Hepatocyte (in vitro differentiated cells): ENCODE results near the gene ADGRA1. TPM values are rescaled to one million over a fixed set of nuclear protein-coding genes. Genes with fewer than 3 reads are reported as not detected.

Experiments used
- DNase-seq: peaks from one replicate; pipeline ENCODE4 v3.0.0-alpha.2; 2016; ENCODE audit warnings: low spot score
- H2AFZ ChIP-seq: fragments of 200-600 bp; sonication (generic); 2 replicates; pipeline ENCODE4 v1.6.0; 2016; ENCODE audit warnings: antibody characterized with exemption, mild to moderate bottlenecking
- H3K27ac ChIP-seq: fragments of 200-600 bp; sonication (generic); 2 replicates; pipeline ENCODE4 v1.5.1; 2016; ENCODE audit warnings: mild to moderate bottlenecking
- H3K27me3 ChIP-seq: fragments of 200-600 bp; sonication (generic); 2 replicates; pipeline ENCODE4 v1.6.1; 2016
- H3K36me3 ChIP-seq: fragments of 200-600 bp; sonication (generic); replicated peaks from 2 replicates; pipeline ENCODE4 v1.5.1; 2016; ENCODE audit warnings: low read depth; ENCODE audit not compliant: insufficient read depth
- H3K4me1 ChIP-seq: fragments of 200-600 bp; sonication (generic); 2 replicates; pipeline ENCODE4 v1.5.1; 2016; ENCODE audit warnings: mild to moderate bottlenecking, moderate library complexity; ENCODE audit not compliant: insufficient read depth
- H3K4me2 ChIP-seq: fragments of 200-600 bp; sonication (generic); 2 replicates; pipeline ENCODE4 v1.6.0; 2016
- H3K4me3 ChIP-seq: fragments of 200-600 bp; sonication (generic); 2 replicates; pipeline ENCODE4 v1.5.1; 2016; ENCODE audit warnings: mild to moderate bottlenecking
- H3K79me2 ChIP-seq: fragments of 200-600 bp; sonication (generic); 2 replicates; pipeline ENCODE4 v1.6.0; 2017; ENCODE audit warnings: mild to moderate bottlenecking
- H3K9me2 ChIP-seq: fragments of 200-600 bp; sonication (generic); replicated peaks from 2 replicates; pipeline ENCODE4 v1.6.0; 2017; ENCODE audit warnings: mild to moderate bottlenecking; ENCODE audit not compliant: insufficient read depth
- H3K9me3 ChIP-seq: fragments of 200-600 bp; sonication (generic); 2 replicates; pipeline ENCODE4 v1.5.1; 2016; ENCODE audit warnings: low read depth, mild to moderate bottlenecking
- H4K20me1 ChIP-seq: fragments of 200-600 bp; sonication (generic); 2 replicates; pipeline ENCODE4 v1.6.0; 2016; ENCODE audit warnings: mild to moderate bottlenecking; ENCODE audit not compliant: insufficient read depth, poor library complexity, severe bottlenecking
- CTCF ChIP-seq: fragments of 200-600 bp; sonication (generic); IDR thresholded peaks from 2 replicates; pipeline ENCODE4 v1.5.1; 2016; ENCODE audit warnings: antibody characterized with exemption, mild to moderate bottlenecking; ENCODE audit not compliant: poor library complexity
- EZH2 ChIP-seq: fragments of 200-600 bp; sonication (generic); IDR thresholded peaks from 2 replicates; pipeline ENCODE4 v1.6.1; 2016; ENCODE audit warnings: antibody characterized with exemption, mild to moderate bottlenecking, borderline replicate concordance
- EZH2phosphoT487 ChIP-seq: fragments of 200-600 bp; sonication (generic); IDR thresholded peaks from one replicate; pipeline ENCODE4 v1.6.1; 2018; ENCODE audit warnings: antibody characterized with exemption, mild to moderate bottlenecking, low read depth, moderate library complexity; ENCODE audit not compliant: unreplicated experiment, severe bottlenecking
- WGBS: methylation state at CpG from one replicate; pipeline ENCODE4 v1.1.6; 2016; ENCODE audit warnings: low lambda C conversion rate; ENCODE audit errors: missing lambda C conversion rate; 5-methylcytosine and 5-hydroxymethylcytosine counted together
- polyA plus RNA-seq: library from polyadenylated mRNA; unstranded; fragments of >200 nt; fragmentation: Nextera tagmentation; extraction: Ambion mirVana; gene quantifications from 2 replicates; pipeline ENCODE4 v1.2.1, GENCODE V29; 2016
- total RNA-seq: library from RNA; depleted of rRNA; stranded (reverse); fragments of >200 nt; gene quantifications from 2 replicates; pipeline ENCODE4 v1.2.3, GENCODE V29; 2014

Gene ADGRA1
- total and polyA plus RNA-seq, 2 experiments from 2014 or later, result 0.47 TPM; not detected in 1

- H3K27me3 ChIP-seq, result no peaks in the 10 kb centered on the region
- peak within 1 kb of the TSS; percentile 76 for H2AFZ ChIP-seq
Measured at GRCh38 chr10:133159950-133160825, 72.5 kb downstream of the ADGRA1 start, which contains the start of gene KNDC1. KNDC1 (plus strand) TSS chr10:133160219; CDS start chr10:133160468, 249 bp downstream.

GRCh38 chr10:133160826-133161471 is 73.2 kb downstream of the ADGRA1 start:
- Histone ChIP-seq H3K9me3 (no peaks in the 10 kb centered on the region), H3K27ac (no peak overlapping the region), H2AFZ (peak overlapping the region; percentile 76), H3K79me2 (no peaks in the 10 kb centered on the region), H3K36me3 (no peaks in the 10 kb centered on the region), H4K20me1 (peaks cover 3% of the 10 kb centered on the region), H3K27me3 (no peaks in the 10 kb centered on the region), H3K9me2 (no peaks in the 10 kb centered on the region), H3K4me3 (peak overlapping the region; percentile 85), H3K4me2 (peak overlapping the region; percentile 100), H3K4me1 (peaks cover 22% of the 10 kb centered on the region)
- no peak for DNase-seq
- TF ChIP-seq CTCF (no peak), EZH2 (no peak), EZH2phosphoT487 (no peak)
- WGBS, result 11% methylated on average over 19 of the region's 29 CpGs

More at GRCh38 chr10:133159950-133160825, 72.5 kb downstream of the ADGRA1 start, which contains the start of gene KNDC1:
- Histone ChIP-seq H4K20me1 (peaks cover 3% of the 10 kb centered on the region), H3K79me2 (no peaks in the 10 kb centered on the region), H3K4me3 (peak within 1 kb of the TSS; percentile 85), H3K27ac (peak within 1 kb of the TSS; percentile 73), H3K9me3 (no peaks in the 10 kb centered on the region), H3K4me2 (peak within 1 kb of the TSS; percentile 100), H3K36me3 (no peaks in the 10 kb centered on the region), H3K4me1 (peaks cover 22% of the 10 kb centered on the region), H3K9me2 (no peaks in the 10 kb centered on the region)
- DNase-seq, result peak; percentile 79
- 0% methylated on average over 4 of the region's 108 CpGs for WGBS
- TF ChIP-seq EZH2, result no peak

- no peaks in the 10 kb centered on the region for H3K36me3 ChIP-seq
- no peaks in the 10 kb centered on the region for H3K9me3 ChIP-seq
- H3K9me2 ChIP-seq, result no peaks in the 10 kb centered on the region
- peaks cover 22% of the 10 kb centered on the region for H3K4me1 ChIP-seq
- peaks cover 3% of the 10 kb centered on the region for H4K20me1 ChIP-seq
- DNase-seq, result no peak
- no peak overlapping the region for H3K27ac ChIP-seq
- H3K79me2 ChIP-seq, result no peaks in the 10 kb centered on the region
- TF ChIP-seq EZH2phosphoT487 (no peak), EZH2 (no peak), CTCF (no peak)
- no peaks in the 10 kb centered on the region for H3K27me3 ChIP-seq
- WGBS, result 51% methylated on average over 26 of the region's 33 CpGs
- peak overlapping the region; percentile 100 for H3K4me2 ChIP-seq
- no peak overlapping the region for H2AFZ ChIP-seq
- H3K4me3 ChIP-seq, result peak overlapping the region; percentile 85
Measured at GRCh38 chr10:133161486-133162109, 73.9 kb downstream of the ADGRA1 start.
